22Rv1 (cell line): Measurements from ENCODE around the gene BABAM2.

Experiments used
- CTCF ChIP-seq: fragments of 450-650 bp; IDR thresholded peaks from 2 replicates; pipeline ENCODE4 v1.5.1; 2017; ENCODE audit warnings: mild to moderate bottlenecking
- ZFX ChIP-seq: fragments of 450-650 bp; IDR thresholded peaks from 2 replicates; pipeline ENCODE4 v1.6.1; 2017; ENCODE audit warnings: antibody characterized with exemption, borderline replicate concordance

GRCh38 chr2:28032816-28033215 is 142.3 kb downstream of the BABAM2 start:
- TF ChIP-seq CTCF = no peak
- TF ChIP-seq ZFX = no peak
